Loucy (cell line): ENCODE measurements around the gene CACNA1C.

Source experiments
- H2AFZ ChIP-seq: fragments of 200-600 bp; sonication (generic); 2 replicates; pipeline ENCODE4 v1.6.0; 2016; ENCODE audit warnings: antibody characterized with exemption, mild to moderate bottlenecking, low read length, moderate library complexity
- H3F3A ChIP-seq: fragments of 200-600 bp; 2 replicates; pipeline ENCODE4 v1.6.0; 2016; ENCODE audit warnings: antibody characterized with exemption, low read depth, mild to moderate bottlenecking
- H3K27me3 ChIP-seq: fragments of 200-600 bp; sonication (generic); 2 replicates; pipeline ENCODE4 v1.6.1; 2014; ENCODE audit warnings: low read length, mild to moderate bottlenecking; ENCODE audit not compliant: insufficient read depth, poor library complexity, severe bottlenecking
- H3K36me3 ChIP-seq: fragments of 200-600 bp; sonication (generic); 2 replicates; pipeline ENCODE4 v1.6.1; 2016; ENCODE audit warnings: low read length; ENCODE audit not compliant: insufficient read depth
- H3K4me1 ChIP-seq: fragments of 200-600 bp; sonication (generic); 2 replicates; pipeline ENCODE4 v1.5.1; 2014; ENCODE audit warnings: low read length, mild to moderate bottlenecking; ENCODE audit not compliant: insufficient read depth, poor library complexity, severe bottlenecking
- H3K4me2 ChIP-seq: fragments of 200-600 bp; sonication (generic); 2 replicates; pipeline ENCODE4 v1.6.0; 2014; ENCODE audit warnings: antibody characterized with exemption, low read length, low read depth, mild to moderate bottlenecking; ENCODE audit not compliant: poor library complexity, severe bottlenecking
- H3K4me3 ChIP-seq: fragments of 200-600 bp; sonication (generic); 2 replicates; pipeline ENCODE4 v1.5.1; 2014; ENCODE audit warnings: low read length, mild to moderate bottlenecking, mixed read lengths; ENCODE audit not compliant: poor library complexity, severe bottlenecking
- H3K79me2 ChIP-seq: fragments of 200-600 bp; sonication (generic); 2 replicates; pipeline ENCODE4 v1.6.1; 2014; ENCODE audit warnings: low read length; ENCODE audit not compliant: insufficient read depth
- H3K9ac ChIP-seq: fragments of 200-600 bp; sonication (generic); 2 replicates; pipeline ENCODE4 v1.6.0; 2014; ENCODE audit warnings: mild to moderate bottlenecking, low read depth, low read length, moderate library complexity; ENCODE audit not compliant: poor library complexity, severe bottlenecking
- H3K9me2 ChIP-seq: fragments of 200-600 bp; sonication (generic); replicated peaks from 2 replicates; pipeline ENCODE4 v1.6.1; 2016; ENCODE audit warnings: low read depth, low read length, mixed read lengths
- H3K9me3 ChIP-seq: fragments of 200-600 bp; sonication (generic); 2 replicates; pipeline ENCODE4 v1.6.1; 2014; ENCODE audit warnings: mild to moderate bottlenecking, antibody characterized with exemption, low read length, low read depth; ENCODE audit not compliant: insufficient read depth
- H4K20me1 ChIP-seq: fragments of 200-600 bp; sonication (generic); 2 replicates; pipeline ENCODE4 v1.6.0; 2014; ENCODE audit warnings: antibody characterized with exemption, low read length, mild to moderate bottlenecking; ENCODE audit not compliant: insufficient read depth, poor library complexity, severe bottlenecking
- CTCF ChIP-seq: fragments of 200-600 bp; sonication (generic); conservative IDR thresholded peaks from 2 replicates; pipeline ENCODE4 v1.5.1; 2014; ENCODE audit warnings: mild to moderate bottlenecking, antibody characterized with exemption, low read length
- EZH2phosphoT487 ChIP-seq: fragments of 200-600 bp; IDR thresholded peaks from 2 replicates; pipeline ENCODE4 v1.6.1; 2018; ENCODE audit warnings: antibody characterized with exemption, mild to moderate bottlenecking, moderate library complexity, borderline replicate concordance

Gene CACNA1C

GRCh38 chr12:2300886-2301285 lies 248.1 kb downstream of the CACNA1C start:
- TF ChIP-seq EZH2phosphoT487 (no peak), CTCF (no peak)
- no peaks in the 10 kb centered on the region for H3K36me3 ChIP-seq

DNA sequence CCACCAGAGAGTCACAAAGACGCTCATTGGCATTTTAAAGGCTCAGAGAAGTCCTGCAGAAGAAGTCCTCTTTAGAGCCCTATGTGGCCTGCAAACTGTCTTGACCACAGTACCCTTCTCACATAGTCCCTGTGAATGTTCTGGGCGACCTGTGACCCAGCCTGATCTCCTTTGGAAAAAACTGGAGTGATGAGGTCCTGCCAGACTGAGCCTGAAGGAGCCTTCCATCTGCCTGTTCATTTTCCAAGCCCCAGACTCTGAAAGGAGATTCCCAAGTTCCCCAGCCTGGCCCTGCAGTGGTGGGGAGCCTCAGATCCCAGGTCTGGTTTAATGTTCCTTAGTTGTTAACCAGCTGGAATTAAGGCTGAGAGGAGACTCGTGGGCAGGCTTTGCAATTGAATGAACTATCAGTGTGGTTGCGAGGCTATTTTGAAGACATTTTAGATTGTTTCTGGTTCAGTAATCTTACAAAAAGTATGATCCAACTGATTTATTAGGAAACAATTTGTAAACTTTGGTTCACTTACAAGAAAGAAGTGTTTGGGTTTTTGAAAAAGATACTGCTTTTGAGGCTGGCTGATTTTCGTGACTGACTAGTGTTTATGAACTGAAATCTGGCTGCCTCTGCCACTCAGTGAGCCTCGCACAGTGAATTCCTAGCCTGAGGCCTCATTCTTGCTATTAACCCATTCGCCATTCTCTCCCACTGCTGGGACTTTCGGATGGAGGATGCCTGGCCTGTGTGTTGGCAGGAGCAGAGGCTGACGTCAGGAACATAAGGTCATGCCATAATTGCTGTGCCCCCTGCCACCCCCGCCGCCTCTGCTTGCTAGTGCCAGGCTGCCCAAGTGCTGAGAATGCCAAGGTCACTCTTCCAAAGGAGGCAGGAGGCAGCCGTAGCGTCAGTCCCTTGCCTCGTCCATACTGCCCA lies 249.0 kb downstream of the CACNA1C start:
- H3F3A ChIP-seq = no peaks in the 10 kb centered on the region
- no peak overlapping the region for H3K9ac ChIP-seq
- no peaks in the 10 kb centered on the region for H3K27me3 ChIP-seq
- peaks cover 9% of the 10 kb centered on the region for H3K4me1 ChIP-seq
- no peaks in the 10 kb centered on the region for H4K20me1 ChIP-seq
- H3K4me3 ChIP-seq = no peak overlapping the region
- no peaks in the 10 kb centered on the region for H3K9me3 ChIP-seq
- no peak overlapping the region for H2AFZ ChIP-seq
- H3K79me2 ChIP-seq = no peaks in the 10 kb centered on the region
- no peaks in the 10 kb centered on the region for H3K9me2 ChIP-seq
- no peaks in the 10 kb centered on the region for H3K36me3 ChIP-seq
- no peak for TF ChIP-seq CTCF
- no peak for TF ChIP-seq EZH2phosphoT487
- H3K4me2 ChIP-seq = no peak overlapping the region

More at GRCh38 chr12:2300886-2301285, 248.1 kb downstream of the CACNA1C start:
- Histone ChIP-seq H3K4me2 (no peak overlapping the region), H3K9me2 (no peaks in the 10 kb centered on the region), H3K27me3 (no peaks in the 10 kb centered on the region), H3K9ac (no peak overlapping the region), H2AFZ (no peak overlapping the region), H3K9me3 (no peaks in the 10 kb centered on the region), H3F3A (no peaks in the 10 kb centered on the region), H4K20me1 (no peaks in the 10 kb centered on the region), H3K79me2 (no peaks in the 10 kb centered on the region), H3K4me1 (peaks cover 5% of the 10 kb centered on the region), H3K4me3 (no peak overlapping the region)

GRCh38 chr12:2302711-2303580 lies 250.2 kb downstream of the CACNA1C start:
- Histone ChIP-seq H3K9me2 (no peaks in the 10 kb centered on the region), H2AFZ (no peak overlapping the region), H3K4me2 (no peak overlapping the region), H3K36me3 (no peaks in the 10 kb centered on the region), H3K27me3 (no peaks in the 10 kb centered on the region), H3K9ac (no peak overlapping the region), H3K4me3 (no peak overlapping the region), H3K4me1 (peaks cover 9% of the 10 kb centered on the region), H3F3A (no peaks in the 10 kb centered on the region), H3K79me2 (no peaks in the 10 kb centered on the region), H3K9me3 (no peaks in the 10 kb centered on the region), H4K20me1 (no peaks in the 10 kb centered on the region)
- TF ChIP-seq CTCF = no peak
- no peak for TF ChIP-seq EZH2phosphoT487
